GM20431 (cell line): ENCODE data around the gene TSC22D2.
"Not testable (repeated sequence)": the region's sequence is repeated elsewhere in the genome, so short reads cannot be mapped to it uniquely, and the experiment has no call there.

Source experiments
- in situ Hi-C: fragments of 300-500 bp; cut with MseI, MboI; formaldehyde crosslinking; loops from one replicate; pipeline ENCODE4 v1.15.0; 2020; ENCODE audit warnings: low sequenced_read_pairs; ENCODE audit not compliant: unreplicated experiment

Gene TSC22D2

GRCh38 chr3:150469931-150470740 is 62.0 kb downstream of the TSC22D2 start:
- in situ Hi-C loops = no loop called here

- in situ Hi-C loops = no loop called here
Measured at GRCh38 chr3:150472421-150472820, 64.3 kb downstream of the TSC22D2 start.

- in situ Hi-C loops = not testable (repeated sequence)
Measured at GRCh38 chr3:150473161-150473560, 65.1 kb downstream of the TSC22D2 start.

DNA sequence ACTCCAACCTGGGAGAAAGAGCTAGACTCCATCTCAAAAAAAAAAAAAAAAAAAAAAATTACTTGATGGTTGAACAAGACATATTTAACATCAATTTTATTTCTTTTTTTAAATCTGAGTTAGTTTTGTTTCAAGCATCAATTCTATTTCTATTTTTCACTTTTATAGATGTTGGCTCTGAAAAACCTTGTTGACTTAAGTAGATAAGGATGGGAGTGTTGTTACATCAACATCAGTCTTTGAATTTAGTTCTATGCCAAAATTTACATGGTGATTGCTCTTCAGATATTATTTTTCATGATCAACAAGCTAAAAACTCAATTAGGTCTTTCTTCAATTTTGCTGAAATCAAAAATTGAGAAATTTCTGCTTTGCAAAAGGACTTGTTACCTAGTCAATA is 71.3 kb downstream of the TSC22D2 start:
- in situ Hi-C loops = loop anchor here (25.0 kb wide), 2 partner anchors 192 to 517 kb away; partner anchors contain the start of gene PFN2

DNA sequence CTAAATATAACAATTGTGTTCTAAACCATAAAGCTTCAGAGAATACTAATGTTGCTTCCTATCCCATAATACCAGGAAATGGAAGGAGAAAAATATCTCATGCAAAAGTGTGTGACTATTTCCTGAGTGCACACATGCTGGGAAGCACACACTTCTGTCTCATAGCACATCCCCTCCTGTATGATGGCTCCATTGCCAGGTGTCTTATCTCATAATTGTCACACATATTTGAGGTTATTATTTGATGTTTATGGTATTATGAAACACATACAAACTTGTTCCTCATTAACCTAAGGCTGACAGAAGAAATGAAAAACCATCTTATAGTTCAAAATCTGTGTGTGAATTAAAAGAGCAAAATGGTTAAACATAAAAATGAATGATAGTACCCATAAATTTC is 72.8 kb downstream of the TSC22D2 start:
- in situ Hi-C loops = loop anchor here (25.0 kb wide), 2 partner anchors 194 to 519 kb away; partner anchors contain the start of gene PFN2

GRCh38 chr3:150483226-150483625 is 75.1 kb downstream of the TSC22D2 start:
- in situ Hi-C loops = loop anchor here (25.0 kb wide), 2 partner anchors 196 to 521 kb away; partner anchors contain the start of gene PFN2

GRCh38 chr3:150484410-150484809 is 76.3 kb downstream of the TSC22D2 start:
- in situ Hi-C loops = loop anchor here (25.0 kb wide), 2 partner anchors 197 to 522 kb away; partner anchors contain the start of gene PFN2

- in situ Hi-C loops = loop anchor here (25.0 kb wide), 2 partner anchors 202 to 527 kb away; partner anchors contain the start of gene PFN2
Measured at GRCh38 chr3:150488867-150489266, 80.8 kb downstream of the TSC22D2 start.

DNA sequence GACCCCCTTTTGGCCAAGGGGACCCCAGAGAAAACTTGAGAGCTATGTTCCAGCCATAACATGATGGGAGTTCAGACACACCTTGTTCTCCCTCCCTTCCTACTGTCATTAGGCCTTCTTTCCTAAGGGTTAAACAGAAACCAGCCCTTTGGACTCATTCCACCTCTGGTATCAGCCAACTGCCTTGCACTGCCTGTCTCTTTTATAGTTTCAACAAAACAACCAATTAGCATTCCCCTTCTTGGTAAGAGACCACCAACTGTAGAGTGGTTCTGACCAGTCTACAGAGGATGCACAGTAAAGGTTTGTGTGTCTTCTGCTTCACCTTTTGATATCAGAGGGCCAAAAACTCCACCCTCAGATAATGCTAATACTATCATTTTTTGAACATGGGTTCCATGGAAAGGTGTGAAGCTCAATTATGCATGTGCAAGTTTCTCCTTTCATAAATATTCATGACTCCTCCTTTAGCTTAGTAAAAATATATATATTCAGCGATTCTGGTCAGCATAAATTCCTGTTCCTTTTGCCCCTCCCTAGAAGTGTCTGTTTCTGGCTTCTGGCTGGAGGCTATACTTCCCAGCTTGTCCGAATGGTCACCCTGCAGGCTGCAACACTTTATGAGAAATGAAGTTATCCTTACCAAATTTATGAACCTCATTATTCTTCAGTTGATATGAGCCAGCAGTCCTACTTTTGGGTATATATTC is 82.3 kb downstream of the TSC22D2 start:
- in situ Hi-C loops = loop anchor here (25.0 kb wide), 2 partner anchors 203 to 528 kb away; partner anchors contain the start of gene PFN2

DNA sequence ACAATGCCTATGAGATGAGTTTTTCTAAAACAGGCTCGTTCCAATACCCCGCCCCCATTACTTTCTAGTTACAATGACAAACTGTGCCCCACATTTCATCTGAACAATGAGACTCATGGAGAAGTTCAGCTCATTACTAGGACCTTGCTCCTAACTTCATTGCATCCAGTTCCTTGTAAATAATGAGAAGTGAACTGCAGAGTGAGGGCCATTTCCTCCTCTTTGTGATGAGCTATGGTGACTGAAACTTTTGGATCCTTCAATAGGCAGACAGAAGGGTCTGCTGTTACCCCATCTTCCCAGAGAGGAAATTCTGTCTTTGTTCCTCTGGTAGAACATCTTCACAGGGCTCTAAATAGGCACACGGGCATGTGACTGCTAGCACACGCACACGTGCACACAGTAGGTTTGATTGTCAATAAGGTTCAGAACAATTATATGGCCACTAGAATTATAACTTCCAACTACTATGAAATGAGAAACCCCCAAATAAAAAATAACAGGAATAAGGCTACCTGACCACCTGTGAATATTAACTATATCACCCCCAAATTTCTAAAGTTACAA is 86.4 kb downstream of the TSC22D2 start:
- in situ Hi-C loops = loop anchor here (25.0 kb wide), 2 partner anchors 207 to 532 kb away; partner anchors contain the start of gene PFN2

DNA sequence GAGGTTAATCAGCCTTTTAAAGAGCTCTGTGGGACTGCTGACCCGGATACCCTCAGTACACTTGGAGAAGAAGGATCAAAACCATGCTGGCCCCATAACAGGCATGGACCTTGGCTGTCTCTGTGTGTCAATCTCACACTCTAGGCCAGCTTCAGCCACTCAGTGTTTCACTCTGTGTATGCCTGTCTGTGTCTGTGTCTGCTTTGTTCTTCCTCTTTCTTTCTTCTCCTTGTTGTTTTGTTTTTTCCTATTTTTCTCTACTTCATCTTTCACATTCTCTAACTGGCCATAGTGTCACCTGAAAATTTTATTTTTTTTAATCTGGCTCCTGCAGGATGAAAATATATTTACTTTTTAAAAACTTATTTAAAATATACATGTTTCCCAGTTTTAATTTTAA is 87.1 kb downstream of the TSC22D2 start:
- in situ Hi-C loops = loop anchor here (25.0 kb wide), 2 partner anchors 208 to 533 kb away; partner anchors contain the start of gene PFN2

DNA sequence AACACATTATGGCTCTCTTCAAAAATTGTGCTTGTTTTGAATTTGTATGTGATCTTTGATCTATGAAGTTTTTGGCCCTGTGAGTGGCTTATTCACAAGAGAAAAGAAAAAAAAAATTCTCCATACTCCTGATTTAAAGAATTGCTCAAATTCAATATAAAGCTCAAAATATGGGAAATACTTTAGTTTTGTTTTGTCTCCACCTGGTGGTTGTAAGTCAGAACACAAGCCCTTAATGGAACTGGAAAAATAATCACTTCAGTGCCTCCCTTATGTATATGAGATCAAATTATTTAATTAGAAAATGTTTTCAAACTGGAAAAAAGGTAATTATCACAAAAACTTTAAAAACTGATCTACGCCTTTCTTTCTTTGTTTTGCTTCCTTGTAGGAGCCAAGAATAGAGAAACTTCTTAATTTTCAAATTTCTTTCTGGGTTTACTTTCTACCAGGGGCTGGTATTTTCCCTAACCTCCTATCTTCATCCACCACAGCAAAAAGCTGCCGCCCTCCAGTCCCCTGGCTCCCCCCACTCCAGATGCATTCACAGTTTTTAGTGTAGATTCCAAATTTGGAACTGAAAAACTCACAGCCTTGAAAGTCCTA is 87.6 kb downstream of the TSC22D2 start:
- in situ Hi-C loops = loop anchor here (25.0 kb wide), 2 partner anchors 208 to 533 kb away; partner anchors contain the start of gene PFN2

- in situ Hi-C loops = loop anchor here (25.0 kb wide), 2 partner anchors 211 to 536 kb away; partner anchors contain the start of gene PFN2
Measured at GRCh38 chr3:150497956-150498355, 89.9 kb downstream of the TSC22D2 start.

GRCh38 chr3:150500960-150501359 is 92.9 kb downstream of the TSC22D2 start:
- in situ Hi-C loops = not testable (repeated sequence)

- in situ Hi-C loops = no loop called here
Measured at GRCh38 chr3:150503402-150504099, 95.5 kb downstream of the TSC22D2 start.

DNA sequence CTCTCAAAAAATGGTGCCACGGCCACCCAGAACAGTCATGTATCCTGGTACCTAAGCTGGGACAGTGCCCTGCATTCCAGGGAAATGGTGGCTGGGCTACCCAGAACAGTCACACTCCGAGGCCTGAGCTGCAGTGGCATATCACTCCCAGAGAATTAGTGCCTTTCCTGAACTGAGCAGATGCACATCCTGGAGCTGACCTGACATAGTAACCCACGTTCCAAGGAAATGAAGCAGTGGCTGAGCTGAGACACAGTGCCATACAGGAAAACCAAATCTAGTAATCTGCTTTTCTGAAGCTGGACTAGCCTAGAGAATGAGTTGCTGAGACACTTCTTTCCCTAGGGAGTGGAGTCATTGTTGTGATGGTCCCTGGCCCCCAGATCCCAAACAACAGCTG is 96.4 kb downstream of the TSC22D2 start:
- in situ Hi-C loops = no loop called here

- in situ Hi-C loops = no loop called here
Measured at GRCh38 chr3:150508401-150508800, 100.3 kb downstream of the TSC22D2 start.

DNA sequence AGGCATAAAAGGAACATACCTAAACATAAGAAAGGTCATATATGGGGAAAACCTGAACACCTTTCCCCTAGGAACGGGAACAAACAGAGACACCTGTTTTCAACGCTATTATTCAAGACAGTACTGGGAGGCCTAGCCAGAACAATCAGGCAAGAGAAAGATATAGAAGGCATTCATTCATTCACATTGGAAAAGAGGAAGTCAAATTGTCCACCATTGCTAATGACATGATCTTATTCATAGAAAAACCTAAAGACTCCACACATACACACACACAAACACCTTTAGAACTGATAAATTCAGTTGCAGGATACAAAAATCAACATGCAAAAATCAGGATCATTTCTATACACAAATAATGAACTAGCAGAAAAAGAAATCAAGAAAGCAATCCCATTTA is 101.7 kb downstream of the TSC22D2 start:
- in situ Hi-C loops = no loop called here

GRCh38 chr3:150511122-150511821 is 103.2 kb downstream of the TSC22D2 start:
- in situ Hi-C loops = no loop called here
